ENCODE measurements around the gene PTCH1. TPM values are rescaled to one million over a fixed set of nuclear protein-coding genes. Genes with fewer than 3 reads are reported as not detected.

Gene PTCH1
- total RNA-seq, 1 experiment from 2014 or later, result 5.9 TPM

DNA sequence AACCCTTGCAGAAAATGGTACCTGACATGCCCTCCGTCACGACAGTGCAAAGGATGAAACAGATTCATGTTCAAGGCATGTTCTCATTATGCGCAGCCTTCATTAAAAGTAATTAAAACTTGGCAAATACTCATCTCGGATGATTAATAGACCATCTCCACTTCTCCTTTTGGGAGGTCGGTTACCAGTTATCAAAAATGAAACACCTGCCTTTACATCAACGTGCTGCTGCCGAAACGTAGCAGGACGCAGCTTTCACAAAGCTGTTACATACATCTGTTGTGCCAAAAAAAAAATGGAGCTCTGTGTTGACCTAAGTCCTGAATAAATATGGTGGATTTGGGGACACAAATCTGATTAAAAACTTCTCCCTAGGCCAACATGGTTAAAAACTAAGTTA is 75.7 kb downstream of the PTCH1 start:
- DNase-seq (ENCODE audit: low spot score), result no peak

DNA sequence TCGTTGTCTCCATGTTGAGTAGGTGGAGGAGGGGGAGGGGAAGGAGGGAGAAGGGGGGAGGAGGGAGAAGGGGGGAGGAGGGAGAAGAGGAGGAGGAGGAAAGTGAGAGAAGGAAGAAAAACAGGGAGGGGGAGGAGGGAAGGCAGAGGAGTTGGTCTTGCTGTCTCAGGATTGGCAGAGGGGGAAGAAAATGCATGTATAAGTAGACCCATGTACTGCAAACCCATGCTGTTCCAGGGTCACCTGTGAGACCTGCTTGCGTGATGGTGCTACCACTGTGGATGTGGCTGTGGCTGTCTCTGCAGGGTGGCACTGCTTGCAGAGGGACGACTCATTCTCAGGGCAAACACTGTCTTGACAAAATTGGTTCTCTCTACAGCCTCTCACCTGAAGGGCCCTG is 76.3 kb downstream of the PTCH1 start:
- no peak for DNase-seq (ENCODE audit: low spot score)

DNA sequence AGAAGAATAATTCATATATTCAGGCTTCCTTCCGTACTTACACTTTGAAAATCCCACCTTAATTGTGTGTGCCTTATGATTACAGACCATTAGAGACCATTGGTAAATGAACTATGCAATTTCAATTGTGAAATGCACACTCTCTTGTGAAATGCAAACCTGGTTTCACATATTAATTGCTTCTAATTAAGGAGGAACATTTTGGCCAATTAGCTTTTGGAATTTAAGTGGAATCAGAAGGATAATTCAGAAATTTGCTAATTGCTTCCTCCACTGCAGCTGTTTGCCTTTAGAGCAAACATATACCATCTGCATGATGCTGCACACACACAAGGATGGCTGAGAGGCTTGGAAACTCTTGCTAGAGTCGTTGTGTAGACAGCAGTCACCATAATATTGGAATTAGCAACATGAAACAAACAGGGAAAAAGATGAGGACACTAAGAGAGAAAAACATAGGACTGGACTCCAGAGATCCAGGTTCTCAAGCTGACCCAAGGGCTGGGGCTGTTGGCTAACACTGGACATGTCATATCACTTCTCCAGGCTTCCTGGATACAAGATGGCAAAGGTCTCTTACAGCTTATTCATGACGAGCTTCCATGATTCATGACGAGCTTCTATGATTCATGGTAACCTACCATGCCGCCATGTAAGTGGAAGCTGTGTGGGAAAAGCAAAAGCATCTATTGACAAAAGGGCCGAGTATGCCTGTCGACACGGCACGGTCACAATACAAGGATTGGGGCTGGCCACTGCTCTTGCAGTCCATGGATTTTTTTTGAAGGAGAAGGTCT is 78.0 kb downstream of the PTCH1 start:
- no peak for DNase-seq (ENCODE audit: low spot score)

DNA sequence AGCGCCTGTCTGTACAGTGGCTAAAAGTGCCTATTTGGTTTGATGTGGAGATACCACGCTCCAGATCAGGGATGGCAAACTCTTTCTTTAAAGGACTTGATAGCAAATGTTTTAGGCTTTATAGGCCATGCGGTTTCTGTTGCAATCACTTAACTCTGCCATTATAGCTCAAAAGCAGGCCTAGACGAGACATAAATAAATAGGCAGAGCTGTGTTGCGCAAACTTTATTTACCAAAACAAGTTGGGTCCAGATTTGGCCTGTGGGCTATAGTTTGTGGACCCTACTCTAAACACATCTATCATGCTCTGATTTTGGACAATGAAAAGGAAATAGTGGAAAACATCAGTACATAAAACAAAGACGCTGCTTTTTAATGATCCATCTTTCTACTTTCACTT is 79.2 kb downstream of the PTCH1 start:
- DNase-seq (ENCODE audit: low spot score), result no peak

DNA sequence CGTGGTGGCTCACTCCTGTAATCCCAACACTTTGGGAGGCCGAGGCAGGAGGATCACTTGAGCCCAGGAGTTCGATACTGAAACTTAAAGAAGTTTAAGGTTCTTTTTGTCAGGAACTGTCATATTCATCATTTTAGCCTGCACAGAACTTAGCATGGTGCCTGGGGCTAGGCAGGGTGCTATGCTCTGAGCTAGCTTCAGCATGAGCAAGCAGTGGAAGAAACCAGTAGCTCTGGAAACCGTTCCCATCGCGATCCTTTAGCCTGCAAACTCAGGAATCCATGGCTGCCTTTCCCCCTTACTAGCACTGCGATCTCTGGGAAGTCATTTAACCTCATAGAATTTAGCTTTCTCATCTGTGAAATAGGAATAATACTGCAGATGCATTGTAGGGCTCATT is 80.4 kb downstream of the PTCH1 start:
- no peak for DNase-seq (ENCODE audit: low spot score)

DNA sequence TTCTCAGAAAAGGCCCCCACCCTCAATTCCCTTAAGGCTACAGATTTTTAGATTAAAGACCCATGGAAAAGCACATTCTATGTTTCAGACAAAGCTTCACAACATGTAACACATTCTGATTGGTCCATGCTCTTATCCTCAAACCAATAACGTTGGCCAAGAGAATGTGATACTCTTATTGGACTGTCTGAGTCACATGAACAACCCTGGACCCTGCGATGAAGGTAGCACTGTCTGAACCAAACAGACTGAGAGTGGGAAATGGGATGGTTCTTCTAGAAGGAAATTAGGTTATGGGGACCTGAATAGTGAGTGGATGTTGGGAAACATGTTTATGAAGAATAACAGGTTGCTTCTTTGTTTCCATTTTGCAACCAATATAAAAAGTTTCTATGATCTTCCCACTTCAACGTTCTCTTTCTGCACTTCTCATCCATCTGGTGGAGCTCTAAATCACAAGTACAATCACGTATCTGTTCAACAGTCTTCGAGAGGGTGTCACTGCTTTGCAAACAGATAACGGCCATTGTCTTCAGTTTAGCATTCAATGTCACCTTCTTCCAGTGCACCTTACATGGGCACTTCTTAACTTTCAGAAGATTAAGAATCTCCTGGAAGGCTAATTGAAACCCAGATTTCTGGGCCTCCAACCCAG is 81.6 kb downstream of the PTCH1 start:
- no peak for DNase-seq (ENCODE audit: low spot score)

DNA sequence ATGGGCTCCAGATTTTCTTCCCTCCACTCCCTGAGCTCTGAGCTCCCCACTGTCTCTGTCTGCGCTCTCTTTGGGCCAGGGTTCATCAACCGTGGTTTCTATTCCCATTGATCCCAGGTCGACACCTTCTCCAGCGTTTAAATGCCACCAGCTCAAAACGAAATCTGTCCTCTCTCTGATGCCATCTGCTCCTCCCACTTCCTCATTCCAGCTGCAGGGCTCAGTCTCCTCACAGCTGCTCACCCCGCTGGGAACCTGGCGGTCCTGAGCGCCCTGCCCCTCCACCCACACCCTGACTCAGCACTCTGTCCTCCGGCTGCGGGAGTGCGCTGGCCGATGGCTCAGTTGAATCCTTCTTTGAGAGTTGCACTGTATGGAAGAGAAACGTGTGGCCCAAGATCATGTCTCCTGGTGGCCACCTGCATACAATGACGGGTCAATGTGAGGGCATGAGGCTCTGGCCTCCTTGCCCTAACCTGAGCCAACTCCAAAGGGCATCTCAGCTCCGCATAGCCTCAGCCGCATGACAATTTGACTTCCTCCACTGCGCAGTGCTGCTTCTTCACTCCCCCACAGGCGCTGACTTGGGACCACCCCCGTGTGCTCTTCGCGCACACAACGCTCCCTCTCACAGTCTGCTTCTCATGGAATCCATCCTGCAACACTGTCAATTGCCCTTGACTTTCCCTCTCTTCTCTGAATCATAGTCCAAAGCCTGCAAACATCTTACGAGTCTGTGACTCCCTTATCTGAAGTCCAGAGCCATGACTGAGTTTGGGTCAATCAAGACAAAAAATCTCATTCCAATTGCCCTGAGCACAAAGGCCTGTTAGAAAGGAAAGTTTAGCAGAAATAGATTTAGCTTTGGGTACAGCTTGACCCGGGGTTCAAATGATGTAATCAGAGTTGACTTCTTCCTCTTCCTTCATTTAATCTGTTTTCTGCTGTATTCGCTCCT is 82.4 kb downstream of the PTCH1 start:
- DNase-seq (ENCODE audit: low spot score), result peak; percentile 91

DNA sequence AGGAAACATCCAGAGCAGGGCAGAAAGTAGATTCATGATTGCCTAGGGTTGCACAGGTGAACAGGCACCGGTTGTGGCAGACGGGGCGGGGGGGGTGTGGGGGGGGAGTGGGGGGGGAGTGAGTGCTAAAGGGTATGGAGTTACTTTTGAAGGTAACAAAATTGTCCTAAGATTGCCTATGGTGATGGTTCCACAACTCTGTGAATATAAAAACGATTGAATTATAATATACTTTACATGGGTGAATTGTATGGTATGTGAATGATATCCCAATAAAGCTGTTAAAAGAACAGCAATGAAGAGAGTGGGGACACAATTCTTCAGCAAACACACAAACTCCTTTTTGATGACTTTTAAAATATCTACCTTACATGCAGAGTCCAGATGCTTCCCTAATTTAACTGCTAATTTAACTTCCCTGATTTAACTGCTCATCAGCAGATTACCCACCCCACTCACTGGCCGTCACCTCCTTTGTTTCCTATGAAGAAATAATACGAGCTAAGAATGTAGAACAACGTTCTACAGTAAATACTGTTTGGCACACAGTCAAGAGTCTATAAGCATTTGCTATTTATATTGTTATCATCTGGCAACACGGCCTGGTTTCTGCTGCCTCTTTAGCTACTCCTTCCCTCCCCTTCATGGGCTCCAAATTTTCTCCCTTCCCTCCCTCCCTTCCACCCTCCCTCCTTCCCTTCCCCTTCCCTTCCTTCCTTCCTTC is 83.5 kb downstream of the PTCH1 start:
- DNase-seq (ENCODE audit: low spot score), result peak; percentile 32

DNA sequence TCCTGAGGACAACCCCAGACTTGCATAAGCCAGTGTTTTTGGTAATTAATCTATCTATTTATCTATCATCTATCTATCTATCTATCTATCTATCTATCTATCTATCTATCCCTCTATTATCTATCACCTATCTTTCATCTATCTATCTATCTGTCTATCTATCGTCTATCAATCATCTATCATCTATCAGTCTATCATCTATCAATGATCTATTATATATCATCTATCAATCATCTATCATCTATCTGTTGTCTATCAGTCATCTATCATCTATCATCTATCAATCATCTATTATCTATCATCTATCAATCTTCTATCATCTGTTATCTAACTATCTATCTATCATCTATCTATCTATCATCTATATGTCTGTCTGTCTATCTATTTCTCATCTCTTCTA is 85.5 kb downstream of the PTCH1 start:
- DNase-seq (ENCODE audit: low spot score), result no peak

DNA sequence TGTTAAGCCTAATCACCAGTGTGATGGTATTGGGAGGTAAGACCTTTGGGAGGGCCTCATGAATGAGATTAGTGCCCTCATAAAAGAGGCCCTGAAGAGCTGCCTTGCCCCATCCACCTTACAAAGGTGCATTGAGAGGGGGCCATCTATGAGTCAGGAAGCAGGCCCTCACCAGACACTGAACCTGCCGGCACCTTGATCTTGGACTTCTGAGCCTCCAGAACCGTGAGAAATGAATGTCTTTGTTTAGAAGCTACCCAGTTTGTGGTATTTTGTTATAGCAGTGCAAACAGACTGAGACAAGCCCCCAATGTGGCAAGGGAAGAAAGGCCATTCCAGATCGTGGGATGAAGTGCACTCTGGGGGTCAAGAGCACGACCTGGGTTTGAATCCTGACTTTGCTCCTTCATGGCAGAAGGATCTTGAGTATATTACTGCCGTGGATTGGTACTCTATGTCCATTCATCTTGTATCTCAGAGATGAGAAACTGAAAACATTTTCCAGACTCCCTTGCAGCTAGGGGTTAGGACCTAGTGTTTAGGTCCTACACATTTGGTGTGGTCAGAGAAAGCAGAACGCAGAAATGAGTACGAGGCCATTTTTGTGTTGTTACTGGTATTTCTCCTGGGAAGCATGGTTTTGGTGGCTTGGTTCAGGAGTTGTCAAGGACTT is 86.7 kb downstream of the PTCH1 start:
- DNase-seq (ENCODE audit: low spot score), result no peak

DNA sequence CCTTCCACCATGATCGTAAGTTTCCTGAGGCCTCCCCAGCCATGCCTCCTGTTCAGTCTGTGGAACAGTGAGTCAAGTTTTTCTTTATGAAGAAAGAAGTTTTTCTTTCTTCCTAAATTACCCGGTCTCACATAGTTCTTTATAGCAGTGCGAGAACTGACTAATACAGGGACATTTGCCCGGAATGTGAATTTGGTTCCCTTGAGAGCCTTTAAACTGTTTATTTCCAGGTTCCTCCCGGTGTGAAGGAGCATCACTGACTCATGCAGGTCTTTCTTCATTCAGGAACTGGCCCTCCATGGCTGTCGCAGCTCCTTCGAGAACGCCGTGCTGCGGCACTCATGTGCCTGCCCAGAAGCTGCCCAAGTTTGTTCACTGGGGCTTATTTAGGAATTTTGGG is 87.7 kb downstream of the PTCH1 start:
- no peak for DNase-seq (ENCODE audit: low spot score)

DNA sequence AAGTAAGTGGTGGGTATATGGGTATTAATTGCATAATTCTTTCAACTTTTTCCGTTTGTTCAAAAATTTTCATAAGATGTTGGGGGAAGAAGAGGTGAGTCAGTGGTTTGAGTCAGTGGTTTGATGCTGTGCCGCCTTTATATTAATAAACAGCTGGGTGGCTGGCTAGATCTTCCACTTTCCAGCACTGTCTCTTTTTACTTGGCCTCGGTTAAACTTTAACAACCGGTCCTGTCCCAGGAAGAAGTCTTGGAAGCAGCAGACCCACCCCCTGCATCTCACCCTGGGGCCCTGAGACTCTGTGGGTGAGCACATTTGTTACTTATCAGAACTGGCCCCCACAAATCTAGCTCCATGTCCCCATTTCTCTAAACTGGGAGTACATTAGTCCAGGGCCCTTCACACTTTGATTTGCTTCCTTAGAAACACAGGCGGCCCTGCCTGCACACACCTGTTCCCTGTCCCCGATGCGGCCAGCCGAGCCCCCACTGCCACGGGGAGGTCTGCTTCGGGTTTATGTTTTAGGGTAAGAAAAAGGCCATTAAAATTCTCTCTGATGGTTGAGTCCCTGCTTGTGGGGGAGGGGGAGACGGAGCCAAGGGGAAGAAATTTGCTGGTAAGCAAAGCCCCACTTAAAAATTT is 90.7 kb downstream of the PTCH1 start:
- peak; percentile 65 for DNase-seq (ENCODE audit: low spot score)

DNA sequence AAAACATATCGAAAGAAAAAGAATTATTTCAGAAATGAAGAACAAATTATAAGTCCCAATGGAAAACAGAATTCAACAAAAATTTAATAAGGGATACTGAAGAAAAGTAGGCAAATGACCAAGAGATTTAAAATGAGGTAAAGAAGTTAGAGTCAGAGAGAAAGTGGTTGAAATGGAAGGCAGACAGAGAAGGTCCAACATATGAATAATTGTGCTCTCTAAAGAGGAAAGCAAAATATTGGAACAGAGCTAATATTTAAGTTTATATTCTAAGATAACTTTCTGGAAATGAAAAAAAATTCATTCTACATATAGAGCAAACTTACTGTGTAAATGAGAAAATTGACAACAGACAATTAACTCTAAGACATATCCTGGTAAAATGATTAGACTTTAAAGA is 94.1 kb downstream of the PTCH1 start:
- DNase-seq (ENCODE audit: low spot score), result no peak

DNA sequence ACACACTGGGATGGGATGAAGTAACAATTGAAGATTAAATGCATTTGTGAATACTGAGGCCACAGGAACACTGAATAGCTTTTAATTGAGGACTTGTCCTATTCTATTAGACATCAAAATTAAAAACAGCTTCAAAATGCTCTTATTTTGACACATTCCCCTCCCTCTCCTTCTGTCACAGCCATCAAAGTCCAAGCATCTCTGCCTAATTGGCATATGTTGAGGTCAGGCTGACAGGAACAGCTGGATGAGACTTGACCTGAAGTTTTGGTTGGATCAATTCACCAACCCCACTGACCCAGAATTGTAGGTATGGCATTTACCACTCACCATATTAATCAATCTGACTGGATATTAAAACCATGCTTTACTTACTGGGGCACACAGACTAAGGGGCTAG is 96.3 kb downstream of the PTCH1 start:
- DNase-seq (ENCODE audit: low spot score), result no peak

DNA sequence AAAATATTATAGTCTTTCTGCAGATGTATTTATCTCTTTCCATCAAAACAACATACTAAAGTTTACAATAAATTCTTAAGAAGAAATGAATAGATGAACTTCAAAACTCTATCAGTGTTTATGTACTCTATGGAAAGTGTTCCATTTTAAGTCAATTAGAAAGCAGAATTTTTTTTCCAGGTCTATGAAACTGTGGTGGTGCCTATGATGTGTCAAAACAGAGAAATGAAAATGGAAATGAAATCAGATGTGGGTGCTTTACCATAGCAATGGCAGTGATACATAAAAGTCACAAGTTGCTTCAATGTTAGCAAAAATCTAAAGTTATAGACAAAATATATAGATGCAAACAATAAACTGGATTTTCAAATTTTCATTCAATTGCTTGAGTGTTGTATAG is 97.3 kb downstream of the PTCH1 start:
- DNase-seq (ENCODE audit: low spot score), result no peak

DNA sequence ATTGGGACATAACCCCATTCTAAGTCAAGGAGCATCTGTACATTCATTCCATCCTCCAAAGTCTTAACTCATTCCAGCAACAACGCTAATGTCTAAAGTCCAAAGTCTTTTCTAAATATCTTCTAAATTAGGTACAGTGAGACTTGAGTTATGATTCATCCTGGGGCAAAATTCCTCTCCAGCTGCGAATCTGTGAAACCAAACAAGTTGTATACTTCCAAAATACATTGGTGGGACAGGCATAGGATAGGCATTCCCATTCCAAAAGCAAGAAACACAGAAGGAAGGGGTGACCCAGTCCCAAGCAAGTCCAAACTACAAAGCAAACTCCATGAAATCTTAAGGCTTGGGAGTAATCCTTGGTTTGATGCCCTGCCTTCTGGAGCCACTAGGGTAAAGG is 101.6 kb downstream of the PTCH1 start:
- no peak for DNase-seq (ENCODE audit: low spot score)

DNA sequence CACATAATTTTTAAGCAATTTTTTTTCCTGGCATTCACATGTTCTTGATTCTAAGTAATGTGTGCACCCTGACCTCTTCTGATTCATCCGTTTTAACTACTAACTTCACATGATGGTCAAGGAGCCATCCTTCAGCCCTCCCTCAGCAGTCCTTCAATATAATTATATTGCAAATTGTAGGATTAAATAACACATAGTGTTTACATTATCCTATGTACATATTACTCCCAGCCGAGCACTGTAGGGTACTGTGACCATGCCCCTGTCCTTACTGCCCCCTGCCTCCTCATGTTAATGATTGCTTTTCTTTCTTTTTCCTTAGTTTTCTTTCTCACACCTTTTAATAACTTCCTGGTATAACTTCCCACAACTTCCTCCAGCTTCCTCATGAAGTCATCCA is 103.0 kb downstream of the PTCH1 start:
- DNase-seq (ENCODE audit: low spot score), result no peak

DNA sequence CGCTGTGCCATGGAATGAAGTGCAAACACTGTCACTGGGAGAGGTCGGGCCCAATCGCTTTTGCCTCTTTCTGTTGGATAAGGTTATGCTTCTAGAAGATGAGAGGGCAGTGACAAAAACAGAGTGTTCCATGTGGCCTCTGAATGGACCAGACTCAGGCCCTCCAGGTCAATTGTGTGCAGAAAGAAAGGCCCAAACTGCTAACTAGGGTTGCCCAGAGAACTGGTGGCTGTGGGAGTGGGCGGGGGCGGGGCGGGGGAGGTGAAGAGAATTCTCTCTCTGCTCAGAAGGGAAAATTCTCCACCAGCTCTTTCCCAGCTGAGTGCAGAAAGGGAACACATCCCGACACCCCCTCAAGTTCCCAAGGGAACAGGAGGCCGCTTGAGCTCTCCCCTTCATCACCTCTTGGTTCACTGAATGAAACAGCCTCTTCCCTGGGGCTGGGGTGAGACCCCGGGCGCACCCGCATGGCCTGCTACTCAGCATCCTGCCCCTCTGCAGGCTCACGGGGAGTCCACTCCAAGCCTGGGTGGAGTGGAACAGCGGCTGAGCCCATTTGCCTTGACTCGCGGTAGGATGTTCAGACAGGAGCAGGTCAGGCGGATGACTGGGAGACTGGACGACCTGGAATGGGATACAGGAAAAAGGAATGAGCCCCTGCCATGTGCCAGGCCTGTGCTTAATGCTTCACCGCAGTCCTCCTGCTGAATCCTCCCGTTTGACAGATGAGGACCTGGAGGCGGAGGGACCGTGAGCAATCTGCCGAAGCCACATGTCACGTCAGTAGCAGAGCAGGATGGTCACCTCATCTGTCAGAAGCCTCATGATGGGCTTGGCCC is 105.5 kb downstream of the PTCH1 start:
- DNase-seq (ENCODE audit: low spot score), result no peak

DNA sequence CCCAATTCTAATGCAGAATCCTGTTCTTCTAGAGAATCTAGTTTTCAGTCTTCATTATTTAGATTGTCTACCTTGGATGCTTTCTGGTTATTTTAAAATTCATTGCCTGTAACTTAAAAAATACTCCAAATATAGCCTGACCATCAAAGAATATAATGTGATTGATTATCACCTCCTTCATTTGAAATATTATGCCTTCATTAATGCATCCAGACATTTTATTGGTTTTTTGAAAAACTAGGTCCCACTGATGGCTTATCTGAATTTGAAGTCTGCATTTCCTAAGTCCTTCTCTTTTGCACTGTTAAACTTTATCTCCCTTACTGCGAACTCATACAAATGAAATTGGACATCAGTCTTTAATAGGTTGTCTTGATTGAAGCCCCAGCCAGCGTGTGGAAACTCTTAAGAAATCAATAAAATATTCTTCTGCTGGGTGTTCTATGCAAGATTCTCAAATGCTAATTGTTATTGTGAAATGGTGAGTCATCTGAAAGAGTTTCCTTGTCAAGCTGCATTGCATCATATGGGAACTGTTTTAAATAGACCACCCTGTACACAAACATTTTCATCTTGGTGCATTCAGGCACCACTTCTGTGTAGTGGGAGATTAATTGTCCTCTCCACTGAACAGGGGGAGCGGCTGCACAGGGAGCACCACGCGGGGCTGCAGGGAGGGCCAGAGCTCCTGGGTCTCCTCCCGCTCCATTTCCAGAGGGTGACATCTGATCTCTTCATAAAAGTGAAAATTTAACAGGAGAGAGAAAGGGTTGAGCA is 106.9 kb downstream of the PTCH1 start:
- peak; percentile 45 for DNase-seq (ENCODE audit: low spot score)

All from HT-29 (cell line).